HAP-1 (cell line): ENCODE measurements around the gene ATOH1.

ENCODE experiments used
- DNase-seq, 2 experiments: peaks; one replicate each; pipeline ENCODE4 v3.0.0-alpha.2; 2016 to 2020; ENCODE audit warnings: low spot score in 2 of 2
- H3K27me3 ChIP-seq: fragments of 250-450 bp; sonication (Bioruptor Pico); 2 replicates; pipeline ENCODE4 v1.5.1; 2020; ENCODE audit warnings: low read depth, mild to moderate bottlenecking, moderate library complexity
- H3K36me3 ChIP-seq: fragments of 250-450 bp; sonication (Bioruptor Pico); replicated peaks from 2 replicates; pipeline ENCODE4 v1.5.1; 2020; ENCODE audit warnings: mild to moderate bottlenecking
- H3K4me1 ChIP-seq: fragments of 250-450 bp; sonication (Bioruptor Pico); 2 replicates; pipeline ENCODE4 v1.5.1; 2020; ENCODE audit warnings: mild to moderate bottlenecking
- H3K4me3 ChIP-seq: fragments of 250-450 bp; sonication (Bioruptor Pico); 2 replicates; pipeline ENCODE4 v1.5.1; 2020; ENCODE audit warnings: mild to moderate bottlenecking, moderate library complexity
- H3K9me3 ChIP-seq: fragments of 250-450 bp; sonication (Bioruptor Pico); 2 replicates; pipeline ENCODE4 v1.5.1; 2020; ENCODE audit warnings: mild to moderate bottlenecking, moderate library complexity
- in situ Hi-C: fragments of 300-500 bp; cut with MboI; formaldehyde crosslinking; loops from 3 replicates; pipeline ENCODE4 v1.14.3; 2020; ENCODE audit warnings: low sequenced_read_pairs, inconsistent platforms, mixed read lengths

ATOH1 gene

GRCh38 chr4:93852680-93853079 lies 24.1 kb downstream of the ATOH1 start:
- H3K9me3 ChIP-seq = no peaks in the 10 kb centered on the region
- in situ Hi-C loops = no loop called here
- no peaks in the 10 kb centered on the region for H3K27me3 ChIP-seq
- no peak overlapping the region for H3K4me3 ChIP-seq
- no peaks in the 10 kb centered on the region for H3K4me1 ChIP-seq
- DNase-seq = no peak
- H3K36me3 ChIP-seq = no peaks in the 10 kb centered on the region

GRCh38 chr4:93855926-93856325 lies 27.4 kb downstream of the ATOH1 start:
- no peak overlapping the region for H3K4me3 ChIP-seq
- H3K4me1 ChIP-seq = no peaks in the 10 kb centered on the region
- H3K9me3 ChIP-seq = no peaks in the 10 kb centered on the region
- H3K27me3 ChIP-seq = no peaks in the 10 kb centered on the region
- H3K36me3 ChIP-seq = no peaks in the 10 kb centered on the region
- DNase-seq = no peak
- in situ Hi-C loops = no loop called here

- H3K27me3 ChIP-seq = no peaks in the 10 kb centered on the region
- H3K36me3 ChIP-seq = no peaks in the 10 kb centered on the region
- no peak for DNase-seq
- H3K4me1 ChIP-seq = no peaks in the 10 kb centered on the region
- no peaks in the 10 kb centered on the region for H3K9me3 ChIP-seq
- no peak overlapping the region for H3K4me3 ChIP-seq
- in situ Hi-C loops = no loop called here
Measured at GRCh38 chr4:93865650-93866049, 37.1 kb downstream of the ATOH1 start.

GRCh38 chr4:93867416-93868001 lies 39.0 kb downstream of the ATOH1 start:
- Histone ChIP-seq H3K36me3 (no peaks in the 10 kb centered on the region), H3K27me3 (no peaks in the 10 kb centered on the region), H3K9me3 (no peaks in the 10 kb centered on the region), H3K4me3 (no peak overlapping the region), H3K4me1 (no peaks in the 10 kb centered on the region)
- in situ Hi-C loops = no loop called here
- DNase-seq = no peak

GRCh38 chr4:93870876-93871458 lies 42.4 kb downstream of the ATOH1 start:
- Histone ChIP-seq H3K9me3 (no peaks in the 10 kb centered on the region), H3K4me3 (no peak overlapping the region), H3K4me1 (no peaks in the 10 kb centered on the region), H3K36me3 (no peaks in the 10 kb centered on the region), H3K27me3 (no peaks in the 10 kb centered on the region; the same call in 1 of the 2 replicates)
- no peak for DNase-seq
- in situ Hi-C loops = no loop called here

GRCh38 chr4:93876754-93877153 lies 48.2 kb downstream of the ATOH1 start:
- Histone ChIP-seq H3K27me3 (no peaks in the 10 kb centered on the region; the same call in none of the 2 replicates), H3K36me3 (no peaks in the 10 kb centered on the region), H3K9me3 (no peaks in the 10 kb centered on the region), H3K4me1 (peaks cover 6% of the 10 kb centered on the region), H3K4me3 (no peak overlapping the region)
- DNase-seq = peak in 1 of 2 experiments; percentile 8
- in situ Hi-C loops = no loop called here

- Histone ChIP-seq H3K4me3 (no peak overlapping the region), H3K27me3 (no peaks in the 10 kb centered on the region; the same call in none of the 2 replicates), H3K4me1 (peaks cover 6% of the 10 kb centered on the region), H3K9me3 (no peaks in the 10 kb centered on the region), H3K36me3 (no peaks in the 10 kb centered on the region)
- peak in 1 of 2 experiments; percentile 29 for DNase-seq
- in situ Hi-C loops = no loop called here
Measured at GRCh38 chr4:93878566-93878965, 50.0 kb downstream of the ATOH1 start.

- DNase-seq = no peak
- H3K4me3 ChIP-seq = no peak overlapping the region
- H3K9me3 ChIP-seq = no peaks in the 10 kb centered on the region
- H3K27me3 ChIP-seq = no peaks in the 10 kb centered on the region; the same call in none of the 2 replicates
- H3K4me1 ChIP-seq = peaks cover 6% of the 10 kb centered on the region
- H3K36me3 ChIP-seq = no peaks in the 10 kb centered on the region
- in situ Hi-C loops = no loop called here
Measured at GRCh38 chr4:93879919-93880318, 51.4 kb downstream of the ATOH1 start.
